GM23338 (cell line): Measurements from ENCODE around the gene KRTAP9-6. TPM values are rescaled to one million over a fixed set of nuclear protein-coding genes. Genes with fewer than 3 reads are reported as not detected.

ENCODE experiments used
- ATAC-seq: fragments of 200-7000 bp; cut with Tn5 transposase; 3 replicates; pipeline ENCODE4 v1.9.1; 2020
- DNase-seq: peaks from one replicate; pipeline ENCODE4 v3.0.0-alpha.2; 2015; ENCODE audit warnings: low spot score
- H2AFZ ChIP-seq: fragments of 200-600 bp; sonication (generic); 2 replicates; pipeline ENCODE4 v1.8.0; 2016; ENCODE audit warnings: antibody characterized with exemption, mild to moderate bottlenecking, moderate library complexity
- H3F3A ChIP-seq: fragments of 200-600 bp; sonication (generic); replicated peaks from 2 replicates; pipeline ENCODE4 v1.8.0; 2017; ENCODE audit warnings: antibody characterized with exemption, mixed run types, low read depth
- H3K27ac ChIP-seq: fragments of 200-600 bp; sonication (generic); 2 replicates; pipeline ENCODE4 v1.6.1; 2016; ENCODE audit warnings: low read depth
- H3K27me3 ChIP-seq: fragments of 200-600 bp; sonication (generic); 2 replicates; pipeline ENCODE4 v1.8.0; 2016; ENCODE audit warnings: mild to moderate bottlenecking, mixed run types, moderate library complexity; ENCODE audit not compliant: insufficient read depth
- H3K36me3 ChIP-seq: fragments of 200-600 bp; sonication (generic); 2 replicates; pipeline ENCODE4 v1.8.0; 2016; ENCODE audit warnings: mild to moderate bottlenecking; ENCODE audit not compliant: insufficient read depth
- H3K4me1 ChIP-seq: fragments of 200-600 bp; sonication (generic); 2 replicates; pipeline ENCODE4 v1.8.0; 2016; ENCODE audit warnings: mild to moderate bottlenecking, moderate library complexity; ENCODE audit not compliant: insufficient read depth
- H3K4me2 ChIP-seq: fragments of 200-600 bp; sonication (generic); 2 replicates; pipeline ENCODE4 v1.7.1; 2017; ENCODE audit warnings: mixed run types
- H3K4me3 ChIP-seq: fragments of 200-600 bp; sonication (generic); 2 replicates; pipeline ENCODE4 v1.6.1; 2016; ENCODE audit warnings: mixed run types
- H3K79me2 ChIP-seq: fragments of 200-600 bp; sonication (generic); replicated peaks from 2 replicates; pipeline ENCODE4 v1.8.0; 2017; ENCODE audit warnings: mild to moderate bottlenecking; ENCODE audit not compliant: insufficient read depth
- H3K9me2 ChIP-seq: fragments of 200-600 bp; sonication (generic); 2 replicates; pipeline ENCODE4 v1.8.0; 2017; ENCODE audit not compliant: insufficient read depth
- H4K20me1 ChIP-seq: fragments of 200-600 bp; sonication (generic); replicated peaks from 2 replicates; pipeline ENCODE4 v1.8.0; 2017; ENCODE audit warnings: mild to moderate bottlenecking; ENCODE audit not compliant: insufficient read depth
- H3K27ac Mint-ChIP-seq: 2 replicates; pipeline ENCODE4 v1.8.0; 2020; ENCODE audit warnings: inconsistent platforms, mild to moderate bottlenecking, moderate library complexity, mixed read lengths
- H3K27me3 Mint-ChIP-seq: 3 replicates; pipeline ENCODE4 v1.8.0; 2022; ENCODE audit warnings: low read depth, mild to moderate bottlenecking, moderate library complexity, mixed read lengths, inconsistent platforms; ENCODE audit not compliant: insufficient read depth, poor library complexity
- H3K36me3 Mint-ChIP-seq: 3 replicates; pipeline ENCODE4 v1.8.0; 2021; ENCODE audit warnings: low read depth, mild to moderate bottlenecking, inconsistent platforms, moderate library complexity, mixed read lengths
- H3K4me1 Mint-ChIP-seq: 3 replicates; pipeline ENCODE4 v1.8.0; 2020; ENCODE audit warnings: mild to moderate bottlenecking, inconsistent platforms, mixed read lengths
- H3K4me3 Mint-ChIP-seq: 3 replicates; pipeline ENCODE4 v1.8.0; 2021; ENCODE audit warnings: moderate library complexity, mild to moderate bottlenecking, inconsistent platforms, mixed read lengths
- H3K9me3 Mint-ChIP-seq: 3 replicates; pipeline ENCODE4 v1.8.0; 2020; ENCODE audit warnings: moderate library complexity, mild to moderate bottlenecking, inconsistent platforms, mixed read lengths
- EZH2 ChIP-seq: fragments of 200-600 bp; sonication (generic); IDR thresholded peaks from one replicate; pipeline ENCODE4 v1.8.0; 2017; ENCODE audit warnings: antibody characterized with exemption, mild to moderate bottlenecking, low read depth; ENCODE audit not compliant: unreplicated experiment
- EZH2phosphoT487 ChIP-seq: fragments of 200-600 bp; sonication (generic); IDR thresholded peaks from one replicate; pipeline ENCODE4 v1.8.1; 2018; ENCODE audit warnings: antibody characterized with exemption; ENCODE audit not compliant: unreplicated experiment
- NANOG ChIP-seq: IDR thresholded peaks from 2 replicates; pipeline ENCODE4 v1.6.1; 2016; ENCODE audit warnings: antibody characterized with exemption, borderline replicate concordance
- POLR2AphosphoS5 ChIP-seq: IDR thresholded peaks from 2 replicates; pipeline ENCODE4 v1.6.1; 2016; ENCODE audit warnings: antibody characterized with exemption, low read depth
- STAT1 ChIP-seq: IDR thresholded peaks from one replicate; pipeline ENCODE4 v1.6.1; 2016; ENCODE audit warnings: antibody characterized with exemption; ENCODE audit not compliant: unreplicated experiment
- ZNF331 ChIP-seq: fragments of 250-450 bp; sonication (Bioruptor Pico); IDR thresholded peaks from 2 replicates; pipeline ENCODE4 v1.5.0; 2020; ENCODE audit warnings: low read depth, mild to moderate bottlenecking, moderate library complexity
- polyA plus RNA-seq: library from polyadenylated mRNA; unstranded; fragments of >200 nt; fragmentation: Nextera tagmentation; extraction: Ambion mirVana; gene quantifications from 2 replicates; pipeline ENCODE4 v1.2.1, GENCODE V29; 2016
- total RNA-seq: library from RNA; depleted of rRNA; stranded (reverse); fragments of >200 nt; shearing (Covaris generic); gene quantifications from 2 replicates; pipeline ENCODE4 v1.2.3, GENCODE V29; 2014
- TF ChIP-seq, protein P1 (sequence below): fragments of 250-450 bp; sonication (Bioruptor Pico); IDR thresholded peaks from 2 replicates; pipeline ENCODE4 v1.5.0; 2020; ENCODE audit warnings: mild to moderate bottlenecking, moderate library complexity

The KRTAP9-6 gene
- total and polyA plus RNA-seq, 2 experiments from 2014 or later, result not detected

DNA sequence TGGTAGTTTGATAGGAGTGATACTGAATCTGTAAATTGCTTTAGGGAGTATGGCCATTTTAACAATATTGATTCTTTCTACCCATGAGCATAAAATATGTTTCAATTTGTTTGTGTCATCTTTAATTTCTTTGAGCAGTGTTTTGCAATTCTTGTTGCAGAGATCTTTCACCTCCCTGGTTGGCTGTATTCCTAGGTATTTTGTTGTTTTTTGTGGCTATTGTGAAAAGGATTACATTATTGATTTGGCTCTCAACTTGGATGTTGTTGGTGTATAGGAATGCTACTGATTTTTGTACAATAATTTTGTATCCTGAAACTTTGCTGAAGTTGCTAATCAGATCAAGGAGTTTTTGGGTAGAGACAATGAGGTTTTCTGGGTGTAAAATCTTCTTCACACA is 6.8 kb upstream of the KRTAP9-6 start (continued):
- TF ChIP-seq, protein P1, sequence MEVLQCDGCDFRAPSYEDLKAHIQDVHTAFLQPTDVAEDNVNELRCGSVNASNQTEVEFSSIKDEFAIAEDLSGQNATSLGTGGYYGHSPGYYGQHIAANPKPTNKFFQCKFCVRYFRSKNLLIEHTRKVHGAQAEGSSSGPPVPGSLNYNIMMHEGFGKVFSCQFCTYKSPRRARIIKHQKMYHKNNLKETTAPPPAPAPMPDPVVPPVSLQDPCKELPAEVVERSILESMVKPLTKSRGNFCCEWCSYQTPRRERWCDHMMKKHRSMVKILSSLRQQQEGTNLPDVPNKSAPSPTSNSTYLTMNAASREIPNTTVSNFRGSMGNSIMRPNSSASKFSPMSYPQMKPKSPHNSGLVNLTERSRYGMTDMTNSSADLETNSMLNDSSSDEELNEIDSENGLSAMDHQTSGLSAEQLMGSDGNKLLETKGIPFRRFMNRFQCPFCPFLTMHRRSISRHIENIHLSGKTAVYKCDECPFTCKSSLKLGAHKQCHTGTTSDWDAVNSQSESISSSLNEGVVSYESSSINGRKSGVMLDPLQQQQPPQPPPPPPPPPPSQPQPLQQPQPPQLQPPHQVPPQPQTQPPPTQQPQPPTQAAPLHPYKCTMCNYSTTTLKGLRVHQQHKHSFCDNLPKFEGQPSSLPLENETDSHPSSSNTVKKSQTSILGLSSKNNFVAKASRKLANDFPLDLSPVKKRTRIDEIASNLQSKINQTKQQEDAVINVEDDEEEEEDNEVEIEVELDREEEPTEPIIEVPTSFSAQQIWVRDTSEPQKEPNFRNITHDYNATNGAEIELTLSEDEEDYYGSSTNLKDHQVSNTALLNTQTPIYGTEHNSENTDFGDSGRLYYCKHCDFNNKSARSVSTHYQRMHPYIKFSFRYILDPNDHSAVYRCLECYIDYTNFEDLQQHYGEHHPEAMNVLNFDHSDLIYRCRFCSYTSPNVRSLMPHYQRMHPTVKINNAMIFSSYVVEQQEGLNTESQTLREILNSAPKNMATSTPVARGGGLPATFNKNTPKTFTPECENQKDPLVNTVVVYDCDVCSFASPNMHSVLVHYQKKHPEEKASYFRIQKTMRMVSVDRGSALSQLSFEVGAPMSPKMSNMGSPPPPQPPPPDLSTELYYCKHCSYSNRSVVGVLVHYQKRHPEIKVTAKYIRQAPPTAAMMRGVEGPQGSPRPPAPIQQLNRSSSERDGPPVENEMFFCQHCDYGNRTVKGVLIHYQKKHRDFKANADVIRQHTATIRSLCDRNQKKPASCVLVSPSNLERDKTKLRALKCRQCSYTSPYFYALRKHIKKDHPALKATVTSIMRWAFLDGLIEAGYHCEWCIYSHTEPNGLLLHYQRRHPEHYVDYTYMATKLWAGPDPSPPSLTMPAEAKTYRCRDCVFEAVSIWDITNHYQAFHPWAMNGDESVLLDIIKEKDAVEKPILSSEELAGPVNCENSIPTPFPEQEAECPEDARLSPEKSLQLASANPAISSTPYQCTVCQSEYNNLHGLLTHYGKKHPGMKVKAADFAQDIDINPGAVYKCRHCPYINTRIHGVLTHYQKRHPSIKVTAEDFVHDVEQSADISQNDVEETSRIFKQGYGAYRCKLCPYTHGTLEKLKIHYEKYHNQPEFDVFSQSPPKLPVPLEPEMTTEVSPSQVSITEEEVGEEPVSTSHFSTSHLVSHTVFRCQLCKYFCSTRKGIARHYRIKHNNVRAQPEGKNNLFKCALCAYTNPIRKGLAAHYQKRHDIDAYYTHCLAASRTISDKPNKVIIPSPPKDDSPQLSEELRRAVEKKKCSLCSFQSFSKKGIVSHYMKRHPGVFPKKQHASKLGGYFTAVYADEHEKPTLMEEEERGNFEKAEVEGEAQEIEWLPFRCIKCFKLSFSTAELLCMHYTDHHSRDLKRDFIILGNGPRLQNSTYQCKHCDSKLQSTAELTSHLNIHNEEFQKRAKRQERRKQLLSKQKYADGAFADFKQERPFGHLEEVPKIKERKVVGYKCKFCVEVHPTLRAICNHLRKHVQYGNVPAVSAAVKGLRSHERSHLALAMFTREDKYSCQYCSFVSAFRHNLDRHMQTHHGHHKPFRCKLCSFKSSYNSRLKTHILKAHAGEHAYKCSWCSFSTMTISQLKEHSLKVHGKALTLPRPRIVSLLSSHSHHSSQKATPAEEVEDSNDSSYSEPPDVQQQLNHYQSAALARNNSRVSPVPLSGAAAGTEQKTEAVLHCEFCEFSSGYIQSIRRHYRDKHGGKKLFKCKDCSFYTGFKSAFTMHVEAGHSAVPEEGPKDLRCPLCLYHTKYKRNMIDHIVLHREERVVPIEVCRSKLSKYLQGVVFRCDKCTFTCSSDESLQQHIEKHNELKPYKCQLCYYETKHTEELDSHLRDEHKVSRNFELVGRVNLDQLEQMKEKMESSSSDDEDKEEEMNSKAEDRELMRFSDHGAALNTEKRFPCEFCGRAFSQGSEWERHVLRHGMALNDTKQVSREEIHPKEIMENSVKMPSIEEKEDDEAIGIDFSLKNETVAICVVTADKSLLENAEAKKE (CRISPR knock-in tag), result no peak
- TF ChIP-seq STAT1 (no peak), EZH2phosphoT487 (no peak), ZNF331 (CRISPR knock-in tag) (no peak), EZH2 (no peak)

DNA sequence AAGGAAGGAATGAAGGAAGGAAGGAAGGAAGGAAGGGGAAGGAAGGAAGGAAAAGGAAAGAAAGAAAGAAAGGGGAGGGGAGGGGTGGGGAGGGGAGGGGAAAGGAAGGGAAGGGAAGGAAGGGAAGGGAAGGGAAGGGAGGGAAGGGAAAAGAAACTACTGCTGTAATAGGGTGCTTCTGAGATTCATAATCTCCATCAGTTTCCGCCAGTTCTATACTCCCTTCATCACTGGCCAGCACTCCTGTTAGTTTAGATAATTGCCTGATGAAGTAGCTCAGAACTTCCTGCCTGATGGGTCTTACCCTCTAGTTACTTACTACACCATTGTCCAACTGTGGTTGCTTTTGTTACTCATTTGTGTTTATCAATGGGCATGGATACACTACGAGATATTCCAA is 2.0 kb upstream of the KRTAP9-6 start:
- Histone ChIP-seq H3K36me3 (no peaks in the 10 kb centered on the region), H3K79me2 (no peaks in the 10 kb centered on the region), H3K4me1 (no peaks in the 10 kb centered on the region), H4K20me1 (no peaks in the 10 kb centered on the region), H3K4me3 (no peak overlapping the region), H2AFZ (no peak overlapping the region), H3K27me3 (no peaks in the 10 kb centered on the region), H3F3A (no peaks in the 10 kb centered on the region), H3K9me2 (peaks cover 3% of the 10 kb centered on the region), H3K4me2 (no peak overlapping the region), H3K27ac (no peak overlapping the region)
- Mint-ChIP-seq H3K4me3 (no peak overlapping the region), H3K27me3 (peaks cover 4% of the 10 kb centered on the region), H3K27ac (no peak overlapping the region), H3K4me1 (no peaks in the 10 kb centered on the region), H3K9me3 (no peaks in the 10 kb centered on the region; the same call in 2 of the 3 replicates), H3K36me3 (no peaks in the 10 kb centered on the region)
- DNase-seq, result no peak
- TF ChIP-seq, protein P1 (CRISPR knock-in tag), result no peak
- TF ChIP-seq POLR2AphosphoS5 (no peak), EZH2 (no peak), NANOG (no peak)
- no peak for ATAC-seq
